AG08395 (cell line): ENCODE results near the gene AFF3.

ENCODE experiments used
- DNase-seq: peaks from one replicate; pipeline ENCODE4 v3.0.0; 2012; ENCODE audit warnings: mixed read lengths, low spot score

AFF3 gene

DNA sequence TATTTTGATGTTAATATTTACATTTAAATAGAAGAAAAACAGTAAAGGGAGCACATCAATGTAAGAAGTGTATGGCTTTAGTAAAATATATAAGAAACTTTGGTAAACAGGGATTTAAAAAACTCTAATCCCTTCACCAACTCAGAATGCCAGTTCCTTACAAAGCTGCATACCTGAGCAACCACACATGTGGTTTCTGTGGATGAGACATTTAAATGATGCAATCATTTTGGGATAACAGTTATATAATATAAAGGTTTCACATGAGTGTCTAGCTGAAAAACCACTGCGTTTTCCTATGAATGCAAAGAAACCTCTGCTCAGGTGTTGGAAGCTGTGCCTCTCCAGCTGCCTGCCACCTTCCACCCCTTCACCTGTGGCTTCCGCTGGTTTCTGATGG, 443.5 kb downstream of the AFF3 start:
- DNase-seq, result peak; percentile 35

DNA sequence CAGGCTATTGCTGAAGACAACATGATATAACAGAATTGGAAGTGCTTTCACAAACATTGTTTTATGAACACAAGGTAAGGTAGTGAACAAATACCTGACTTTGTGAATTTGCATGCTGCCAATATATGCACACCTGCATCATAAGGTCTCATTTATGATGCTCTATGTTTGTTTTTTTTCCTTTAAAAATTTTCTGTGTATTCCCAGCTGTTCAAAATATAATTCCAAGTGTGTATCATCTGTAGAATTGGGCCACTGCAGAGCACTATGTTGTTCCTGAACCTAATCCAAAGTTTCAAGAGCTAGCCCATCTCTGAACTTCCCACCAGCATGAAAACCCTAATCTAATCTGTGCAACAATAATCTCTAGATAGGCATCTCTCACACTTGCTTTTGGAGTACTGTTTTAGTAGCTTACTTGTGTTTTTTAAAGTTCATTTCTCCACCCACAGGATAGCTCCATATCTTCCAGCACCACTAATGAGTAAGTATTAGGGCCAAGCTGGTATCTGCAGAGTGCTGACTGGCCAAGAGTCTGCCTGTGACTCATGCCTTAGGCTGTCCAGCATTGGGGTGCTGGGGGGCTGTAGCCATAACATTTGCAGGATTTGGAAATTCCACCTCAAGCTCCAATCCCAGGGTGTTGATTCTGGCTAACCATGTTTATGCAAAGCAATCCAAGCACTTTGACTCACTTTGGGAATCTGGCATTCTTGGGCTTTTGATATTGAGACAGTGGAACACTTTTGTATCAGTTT, 444.4 kb downstream of the AFF3 start:
- peak; percentile 93 for DNase-seq

DNA sequence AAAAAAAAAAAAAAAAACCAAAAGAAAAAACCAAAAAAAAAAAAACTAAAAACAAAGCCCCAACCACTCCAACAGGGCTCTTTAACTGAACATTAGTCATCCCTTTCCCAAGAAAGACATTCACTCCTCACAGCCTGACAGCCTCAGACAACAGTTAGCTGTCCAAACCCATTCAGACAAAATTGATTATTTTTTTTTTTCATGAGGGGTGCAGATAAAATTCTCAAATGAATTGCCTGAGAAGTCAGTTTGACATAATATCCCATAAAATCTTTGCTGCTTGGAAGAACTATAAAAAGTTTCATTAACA, 446.5 kb downstream of the AFF3 start:
- DNase-seq, result no peak

DNA sequence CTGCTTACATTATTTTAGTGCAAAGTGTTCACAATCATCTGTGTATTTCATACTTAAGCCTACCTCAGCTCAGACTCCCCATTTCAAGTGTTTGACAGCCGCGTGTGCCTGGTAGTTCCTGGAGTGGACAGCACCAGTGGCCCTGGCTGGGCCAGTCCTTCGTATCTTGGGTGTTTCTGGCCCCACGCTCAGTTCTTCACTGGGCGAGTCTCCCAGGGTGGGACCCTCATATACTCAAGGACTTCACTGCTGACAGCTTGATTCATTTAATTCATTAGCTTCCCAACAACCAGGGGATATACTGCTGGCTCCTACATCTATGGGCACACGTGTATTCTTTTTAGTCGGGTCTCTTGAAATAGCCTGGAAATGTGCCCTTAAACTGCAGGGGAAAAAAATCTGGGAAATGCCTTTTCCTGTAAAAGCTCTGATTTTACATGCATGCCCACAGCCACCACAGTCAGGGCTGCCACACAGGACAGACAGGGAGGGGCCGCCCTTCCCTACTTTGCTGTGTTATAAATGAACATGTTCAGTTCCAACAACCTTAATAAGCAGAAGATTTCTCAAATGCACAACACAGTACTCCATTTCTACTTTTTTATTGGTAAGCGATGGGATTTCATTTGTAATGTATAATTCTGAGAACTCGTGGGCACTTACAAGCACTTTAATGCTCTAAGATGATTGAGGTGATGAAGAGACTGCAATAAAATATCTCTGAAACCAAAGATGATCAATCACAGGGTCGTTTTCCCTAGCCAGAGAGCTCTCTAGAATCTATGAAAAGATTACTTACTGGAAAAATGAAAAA, 447.1 kb downstream of the AFF3 start:
- DNase-seq, result no peak

DNA sequence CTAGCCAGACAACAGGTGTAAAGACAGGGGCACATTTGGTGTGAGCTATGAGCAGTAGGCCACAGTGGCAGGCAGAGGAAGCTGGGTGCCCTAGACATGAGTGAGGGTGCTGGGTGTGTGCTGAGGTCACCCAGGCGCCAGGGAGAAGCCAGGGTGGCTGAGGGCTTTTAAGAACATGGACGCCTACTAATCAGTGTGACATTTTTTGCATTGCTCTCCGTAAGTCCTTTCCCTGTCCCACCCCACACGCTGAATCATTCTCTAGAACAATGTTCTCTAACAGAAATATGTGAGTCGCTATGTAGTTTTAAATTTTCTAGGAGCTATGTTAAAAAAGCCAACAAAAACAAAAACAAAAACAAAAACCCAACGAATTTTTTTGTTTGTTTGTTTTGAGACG, 448.1 kb downstream of the AFF3 start:
- DNase-seq, result no peak

DNA sequence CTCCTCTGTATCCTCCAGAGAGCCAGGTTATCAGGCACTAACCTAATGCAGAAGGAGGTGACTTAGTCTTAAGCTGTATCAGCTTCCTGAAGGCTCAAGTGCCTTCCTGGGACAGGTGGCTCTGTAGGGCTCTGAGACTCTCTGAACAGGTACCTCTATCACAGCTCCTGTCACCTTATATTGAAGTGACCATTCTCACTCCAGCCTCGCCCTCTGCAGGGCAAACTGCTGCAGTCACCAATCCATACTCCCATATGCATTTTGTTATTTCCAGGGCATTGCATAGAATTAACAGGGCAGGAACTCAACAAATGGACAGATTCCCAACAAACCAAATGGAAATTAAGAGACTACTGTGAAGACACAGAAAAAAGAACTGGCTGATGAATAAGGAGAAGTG, 449.6 kb downstream of the AFF3 start:
- no peak for DNase-seq

DNA sequence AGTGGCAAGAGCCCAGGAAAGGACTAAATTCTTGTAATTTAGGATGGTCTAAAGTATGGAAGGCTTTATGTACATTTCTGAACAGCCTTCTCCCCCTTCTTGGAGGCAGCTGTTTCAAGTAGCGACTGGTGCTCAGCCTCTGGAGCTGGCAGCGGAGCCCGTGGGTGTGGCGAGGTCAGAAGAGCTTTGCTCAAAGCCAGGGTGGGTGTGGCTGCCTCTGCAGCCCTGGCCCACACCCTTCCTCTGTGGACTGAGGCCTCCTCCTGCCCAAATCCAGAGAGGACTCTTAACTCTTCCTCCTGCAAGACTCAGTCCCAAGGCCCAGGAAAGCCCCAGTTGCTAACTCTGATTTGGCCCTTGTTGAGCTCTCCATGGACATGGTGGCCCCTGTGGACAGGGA, 450.5 kb downstream of the AFF3 start:
- no peak for DNase-seq

DNA sequence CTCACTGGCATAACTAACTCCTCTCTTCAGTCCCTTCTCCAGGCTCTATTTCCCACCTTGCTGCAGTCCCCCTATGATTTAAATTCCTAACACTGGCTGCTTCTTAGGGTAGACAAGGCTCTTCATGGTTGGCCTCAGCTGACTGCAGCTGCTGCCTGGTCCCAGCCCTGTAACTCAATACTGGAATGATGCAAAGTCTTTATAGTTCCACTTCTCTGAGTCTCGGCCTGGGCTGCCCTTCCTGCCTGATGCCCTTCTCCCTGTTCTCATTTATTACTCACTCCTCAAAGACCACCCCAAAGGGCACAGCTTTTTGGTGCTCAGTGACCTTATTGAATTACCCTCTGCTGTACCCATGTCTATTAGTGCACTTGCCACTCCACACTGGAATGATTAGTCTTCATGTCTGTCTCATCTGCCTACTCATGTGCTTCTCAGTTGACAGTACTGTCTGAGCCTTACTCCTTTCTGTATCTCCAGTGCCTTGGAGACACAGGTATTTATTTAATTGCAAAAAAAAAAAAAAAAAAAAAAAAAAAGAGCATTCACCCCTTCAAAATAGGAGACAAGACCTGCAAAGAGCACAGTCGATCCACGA, 453.1 kb downstream of the AFF3 start:
- DNase-seq, result no peak

DNA sequence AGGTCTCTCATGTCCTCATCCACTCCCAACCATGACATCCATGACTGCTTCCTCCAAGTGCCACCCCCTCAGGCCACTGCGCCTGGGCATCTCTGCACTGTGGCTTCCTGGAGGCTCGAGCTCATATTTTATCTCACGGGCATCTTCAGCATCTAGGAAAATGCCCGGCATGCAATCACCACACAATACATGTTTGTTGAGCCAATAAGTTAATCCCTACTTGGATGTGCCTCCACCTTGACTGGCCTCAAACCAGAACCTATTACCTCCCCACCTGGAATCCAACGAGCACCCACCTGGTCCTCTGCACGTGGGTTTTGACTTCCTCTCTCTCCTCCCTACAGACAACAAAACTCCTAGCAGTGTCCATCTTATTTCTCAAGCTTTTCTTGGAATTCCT, 453.7 kb downstream of the AFF3 start:
- DNase-seq, result no peak

DNA sequence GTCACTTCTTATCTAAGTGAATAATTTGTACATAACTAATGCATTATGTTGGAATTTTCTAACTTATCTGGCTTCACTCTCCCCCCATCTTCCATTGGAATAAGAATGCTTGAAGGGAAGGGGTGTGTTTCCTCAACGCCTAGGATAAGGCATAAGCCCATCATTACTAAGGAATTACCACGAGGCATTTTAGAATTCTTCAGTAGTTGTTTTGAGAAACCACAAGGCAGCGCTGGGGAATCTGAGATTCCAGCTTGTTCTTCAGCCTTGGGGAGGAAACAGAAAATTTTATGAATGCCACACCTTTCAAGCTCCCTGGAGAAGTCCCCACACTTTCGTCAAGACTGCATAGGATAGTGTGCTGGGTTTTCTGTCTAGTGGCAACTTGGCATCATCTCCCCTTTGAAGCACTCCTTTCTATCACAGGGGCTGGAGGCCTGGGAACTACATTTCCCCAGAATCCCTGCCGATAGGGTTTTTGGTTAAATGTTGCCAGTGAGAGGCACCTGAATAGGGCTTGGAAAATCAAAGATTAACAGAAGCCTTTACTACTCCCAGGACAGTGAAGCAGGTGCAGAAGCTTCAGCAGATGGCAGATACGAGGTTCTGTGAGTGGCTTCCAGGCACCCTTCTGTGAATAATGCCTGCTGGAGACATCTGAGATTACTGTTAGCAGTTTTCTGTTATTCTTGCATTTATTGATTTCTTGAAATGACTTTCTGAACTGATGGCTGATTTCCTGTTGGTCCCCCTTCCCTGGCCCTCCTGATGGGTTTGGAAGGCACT, 459.9 kb downstream of the AFF3 start:
- DNase-seq, result peak; percentile 73

DNA sequence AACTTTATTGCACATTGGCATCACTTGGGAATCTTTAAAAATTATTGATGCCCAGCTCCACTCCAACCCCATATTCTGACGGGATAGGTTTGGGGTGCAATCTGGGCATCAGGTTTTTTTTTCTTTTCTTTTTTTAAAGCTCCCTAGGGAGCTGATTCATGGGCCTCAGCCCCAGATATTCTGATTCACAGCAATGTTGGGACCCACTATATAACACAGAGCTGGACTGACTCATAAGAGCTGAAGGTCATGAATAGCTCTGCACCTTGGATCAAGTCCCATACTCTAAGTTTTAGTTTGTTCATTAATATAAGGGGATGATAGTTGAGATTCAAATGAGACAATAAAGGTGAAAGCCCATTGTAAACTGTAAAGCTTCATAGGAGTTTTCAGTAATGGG, 461.4 kb downstream of the AFF3 start:
- DNase-seq, result peak; percentile 88

DNA sequence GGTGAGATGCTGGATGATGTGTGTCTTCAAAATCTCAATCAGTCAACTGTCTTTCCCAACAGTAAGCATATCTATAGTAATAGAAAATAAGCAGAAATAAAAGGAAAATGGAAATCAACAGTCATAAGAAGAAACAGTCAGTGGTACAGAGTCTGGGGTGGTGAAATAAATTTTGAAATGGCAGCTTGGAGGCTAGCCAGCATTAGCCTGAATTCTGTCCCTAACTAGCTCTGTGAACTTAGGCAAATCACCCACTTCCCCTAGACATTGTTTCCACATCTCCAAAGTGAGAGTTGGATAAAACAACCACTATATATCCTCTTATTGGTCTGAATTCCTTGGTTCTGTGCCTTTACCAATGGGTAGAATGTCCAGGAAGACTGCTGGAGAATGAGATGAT, 462.9 kb downstream of the AFF3 start:
- DNase-seq, result no peak

DNA sequence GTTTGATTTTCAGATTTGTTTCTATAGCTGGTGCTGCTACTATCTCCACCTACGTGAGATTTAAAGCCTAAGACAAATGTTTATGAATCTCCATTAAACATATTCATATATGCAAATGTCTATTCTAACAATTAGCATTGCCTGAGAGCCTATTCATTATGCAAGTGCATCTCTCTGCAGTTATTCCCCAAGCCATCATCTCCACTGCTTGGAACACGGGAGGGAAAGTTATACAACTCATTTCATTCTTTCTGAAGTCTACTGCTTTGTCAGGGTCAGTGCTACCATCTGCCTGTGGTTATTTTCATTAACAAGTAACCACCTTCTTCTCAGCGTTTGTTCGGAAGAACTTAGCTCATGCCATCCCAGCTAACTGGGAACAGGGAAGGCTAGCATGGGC, 463.8 kb downstream of the AFF3 start:
- no peak for DNase-seq

DNA sequence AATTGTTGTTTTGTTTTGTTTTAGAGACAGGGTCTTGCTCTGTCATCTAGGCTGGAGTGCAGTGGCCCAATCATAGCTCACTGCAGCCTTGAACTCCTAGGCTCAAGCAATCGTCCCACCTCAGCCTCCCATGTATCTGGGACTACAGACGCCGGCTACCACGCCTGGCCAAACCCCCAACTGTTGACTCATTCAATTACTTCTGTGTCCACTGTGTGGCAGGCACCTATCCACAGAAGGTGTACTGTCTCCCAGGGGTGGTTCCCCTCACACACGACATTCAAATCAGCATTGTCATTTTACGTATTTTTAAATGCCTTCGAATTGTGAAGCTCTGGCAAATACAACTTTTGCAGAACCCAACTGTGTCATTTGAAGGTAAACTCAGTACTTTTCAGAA, 464.6 kb downstream of the AFF3 start:
- no peak for DNase-seq

DNA sequence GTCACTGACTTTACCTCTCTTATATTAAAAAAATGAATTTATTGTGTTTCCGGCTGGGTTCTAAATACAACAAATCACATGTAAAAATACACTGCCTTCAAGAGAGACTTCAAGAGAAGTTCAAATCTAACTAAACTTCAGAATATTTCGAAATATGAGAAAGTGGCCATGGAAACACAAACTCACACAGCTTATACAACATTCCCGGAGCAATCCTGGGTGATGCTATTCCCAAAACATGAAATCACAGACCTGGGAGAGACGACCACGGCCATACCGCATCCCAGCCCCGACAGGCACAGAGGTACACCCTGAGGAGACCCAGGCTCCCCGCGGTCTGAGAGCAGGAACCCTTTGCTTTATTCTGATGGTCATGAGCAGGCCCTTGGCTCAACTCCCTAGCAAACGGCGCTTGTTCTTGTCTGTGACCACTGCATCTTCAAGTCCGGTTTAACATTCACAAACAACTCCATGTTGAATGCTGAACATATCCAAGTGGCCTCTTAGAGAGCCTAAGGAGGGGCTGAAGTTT, 467.2 kb downstream of the AFF3 start:
- no peak for DNase-seq

DNA sequence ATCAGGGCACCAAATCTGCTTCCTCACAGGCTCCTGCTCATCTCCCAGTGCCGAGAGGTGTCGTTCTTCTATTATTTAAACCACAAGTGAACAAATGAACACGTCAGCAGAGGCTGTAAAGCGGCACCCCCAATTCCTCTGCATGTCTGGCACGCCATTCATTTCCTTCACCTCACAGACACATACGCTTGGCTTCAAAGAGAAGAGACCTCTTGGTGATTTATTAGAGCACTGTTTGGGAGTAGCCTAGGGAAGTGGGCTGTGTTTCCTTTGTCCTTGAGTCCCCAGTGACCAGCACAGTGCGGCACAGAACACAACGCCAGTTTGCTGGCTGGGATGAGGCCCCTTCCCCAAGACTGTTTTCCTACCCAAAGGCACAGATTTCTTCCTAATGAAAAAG, 468.3 kb downstream of the AFF3 start:
- DNase-seq, result no peak

DNA sequence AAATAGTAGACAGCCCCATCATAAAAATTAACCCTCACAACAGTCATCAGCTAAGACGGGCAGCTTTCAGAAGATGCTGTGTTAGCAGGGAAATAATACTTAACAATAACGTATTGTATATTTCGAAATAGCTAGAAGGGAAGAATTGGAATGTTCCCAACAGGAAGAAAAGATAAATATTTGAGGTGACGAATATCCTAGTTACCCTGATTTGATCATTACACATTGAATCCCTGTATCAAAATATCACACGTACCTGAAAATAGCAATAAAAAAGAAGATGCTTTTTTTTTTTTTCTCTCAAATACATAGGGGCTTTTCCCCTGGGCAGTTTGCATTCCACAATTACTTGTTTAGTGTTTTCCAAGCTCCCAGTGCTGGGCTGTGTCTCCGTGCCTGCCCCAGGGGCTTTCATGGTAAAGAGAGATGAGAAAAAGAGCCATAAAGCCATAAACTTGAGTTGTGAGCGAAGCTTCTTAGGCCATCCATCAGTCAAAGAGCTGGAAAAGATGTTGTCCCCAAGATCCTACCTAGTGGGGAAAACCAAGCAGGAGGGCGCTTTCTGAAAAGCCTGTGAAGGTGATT, 469.5 kb downstream of the AFF3 start:
- no peak for DNase-seq

DNA sequence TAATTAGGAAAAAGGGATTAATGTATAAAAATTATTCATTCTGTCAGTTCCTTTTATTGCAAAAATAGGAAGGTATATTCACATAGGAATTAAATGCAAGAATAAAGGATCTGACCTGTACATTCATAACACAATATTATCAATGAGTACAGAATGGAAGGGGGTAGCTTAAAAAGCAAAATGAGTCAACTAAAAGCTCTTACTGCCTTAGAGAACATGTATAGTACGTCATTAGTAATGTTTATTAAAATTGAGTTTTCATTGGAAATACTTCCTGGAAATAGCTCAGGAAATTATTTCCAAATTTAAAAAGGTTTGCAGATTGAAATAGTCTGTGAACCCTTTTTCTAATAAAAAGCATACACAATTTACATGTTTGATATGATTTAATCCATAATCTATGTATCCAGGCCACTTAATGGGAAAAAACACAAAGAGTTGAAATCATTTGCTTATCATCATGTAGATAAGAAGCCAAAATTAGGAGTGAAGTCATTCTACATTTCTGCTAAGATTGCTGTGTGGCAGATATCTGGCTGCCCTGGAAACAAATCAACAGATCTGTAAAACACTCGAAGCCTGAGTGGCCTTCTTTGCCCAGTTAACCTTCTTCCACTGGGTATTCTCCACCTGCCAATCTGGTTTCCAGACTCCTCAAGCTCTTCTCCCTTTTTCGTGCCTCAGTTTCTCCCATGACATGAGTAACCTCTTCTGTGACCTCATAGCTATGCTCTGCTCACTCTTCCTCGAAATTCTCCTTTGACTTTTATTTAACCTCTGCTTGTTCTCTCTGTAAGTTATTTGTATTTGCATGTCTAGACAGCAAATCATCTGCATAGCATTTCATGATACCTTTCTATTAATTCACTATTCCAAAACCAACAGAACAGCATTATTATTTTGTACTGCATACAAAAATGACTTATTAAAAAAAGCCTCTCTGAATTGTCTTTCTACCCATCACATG, 471.3 kb downstream of the AFF3 start:
- DNase-seq, result no peak

DNA sequence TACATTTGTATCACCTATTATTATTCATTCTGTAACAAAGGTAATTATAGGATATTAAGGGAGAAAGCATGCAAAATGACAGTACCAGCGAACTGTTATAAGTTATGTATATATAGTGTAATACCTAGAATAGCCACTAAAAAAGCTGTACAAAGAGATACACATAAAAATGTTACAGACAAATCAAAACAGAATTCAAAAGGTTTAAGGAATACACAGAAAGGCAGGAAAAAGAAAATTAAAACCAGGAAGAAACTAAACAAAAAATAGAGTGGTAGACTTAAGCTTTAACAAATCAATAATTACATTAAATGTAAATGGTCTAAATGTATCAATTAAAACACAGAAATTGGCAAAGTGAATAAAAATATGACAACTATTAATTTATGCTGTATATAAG, 476.1 kb downstream of the AFF3 start:
- DNase-seq, result no peak

DNA sequence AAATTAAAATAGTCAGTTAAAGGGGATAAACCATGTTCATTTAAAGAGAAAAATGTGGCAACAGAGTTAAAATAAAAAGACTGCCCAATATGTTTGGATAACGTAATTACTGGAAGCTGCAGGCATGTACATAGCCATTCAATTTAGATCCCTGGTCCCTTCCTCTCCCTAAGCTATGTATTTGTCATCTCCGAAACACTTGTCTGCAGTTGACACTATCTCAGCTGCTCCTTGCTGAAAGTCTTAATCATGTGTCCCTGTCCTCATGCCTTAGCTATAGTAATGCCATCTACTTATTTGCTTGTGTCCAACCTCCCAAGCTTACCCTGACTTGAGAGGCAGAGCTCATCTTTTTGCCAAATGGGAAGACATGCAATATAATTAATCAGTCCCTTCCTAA, 478.7 kb downstream of the AFF3 start:
- no peak for DNase-seq
